Mesenteric fat pad (tissue), 1 donor: ENCODE results near the gene PCGF1. TPM values are rescaled to one million over a fixed set of nuclear protein-coding genes. Genes with fewer than 3 reads are reported as not detected.

Experiments used
- DNase-seq: peaks from one replicate; pipeline ENCODE4 v3.0.0-alpha.2; 2020; ENCODE audit warnings: low spot score
- total RNA-seq: library from RNA; stranded (reverse); fragmentation: NEBNext Ultra II Directional; extraction: Animal tissue kit (Norgen Biotek cat#: 25700); gene quantifications from one replicate; pipeline ENCODE4 v1.2.1, GENCODE V29; 2021
- donor health status: DM: yes; HTN: yes; CAD: no.

PCGF1 gene
- total RNA-seq, 1 donor from 2014 or later: 22.1 TPM

- DNase-seq: no peak
Observed at GRCh38 chr2:74537140-74537539, 29.6 kb upstream of the PCGF1 start.

- no peak for DNase-seq
Observed at GRCh38 chr2:74536166-74536950, 28.9 kb upstream of the PCGF1 start.

- DNase-seq: no peak
Observed at GRCh38 chr2:74535440-74535965, 28.0 kb upstream of the PCGF1 start.

- no peak for DNase-seq
Observed at GRCh38 chr2:74534411-74534810, 26.9 kb upstream of the PCGF1 start.

- no peak for DNase-seq
Observed at GRCh38 chr2:74533464-74533863, 26.0 kb upstream of the PCGF1 start.

- no peak for DNase-seq
Observed at GRCh38 chr2:74532222-74532621, 24.7 kb upstream of the PCGF1 start.

GRCh38 chr2:74531666-74532065 is 24.2 kb upstream of the PCGF1 start:
- no peak for DNase-seq

- no peak for DNase-seq
Observed at GRCh38 chr2:74530239-74531187, 23.0 kb upstream of the PCGF1 start.

- DNase-seq: peak; percentile 99
Observed at GRCh38 chr2:74529357-74530238, 22.1 kb upstream of the PCGF1 start, which contains the start of the genes AUP1 and HTRA2. AUP1 (minus strand) TSS chr2:74529706; CDS start chr2:74529629, 77 bp downstream. HTRA2 (plus strand) TSS chr2:74529933; CDS start chr2:74530007, 74 bp downstream.

- no peak for DNase-seq
Observed at GRCh38 chr2:74528600-74529356, 21.3 kb upstream of the PCGF1 start.

- no peak for DNase-seq
Observed at GRCh38 chr2:74527741-74528140, 20.2 kb upstream of the PCGF1 start.

GRCh38 chr2:74526649-74527230 is 19.2 kb upstream of the PCGF1 start:
- DNase-seq: no peak

GRCh38 chr2:74525717-74526648 is 18.5 kb upstream of the PCGF1 start, which contains the start of gene DQX1:
DQX1 (minus strand) TSS chr2:74526231; CDS start chr2:74525729, 502 bp downstream.
- DNase-seq: no peak

GRCh38 chr2:74524955-74525716 is 17.6 kb upstream of the PCGF1 start:
- DNase-seq: no peak

- DNase-seq: no peak
Observed at GRCh38 chr2:74524005-74524404, 16.5 kb upstream of the PCGF1 start.

GRCh38 chr2:74522516-74522915 is 15.0 kb upstream of the PCGF1 start:
- peak; percentile 57 for DNase-seq

- no peak for DNase-seq
Observed at GRCh38 chr2:74516650-74517049, 9.2 kb upstream of the PCGF1 start.
